NT2/D1 (cell line): ENCODE data around the gene TTC38.

Experiments
- YY1 ChIP-seq: IDR thresholded peaks from 2 replicates; pipeline ENCODE4 v1.6.1; 2011; ENCODE audit not compliant: insufficient read length, insufficient read depth
- ZNF274 ChIP-seq: IDR thresholded peaks from 2 replicates; pipeline ENCODE4 v1.6.1; 2011; ENCODE audit warnings: mild to moderate bottlenecking, low read depth, low read length

- no peak for TF ChIP-seq YY1
- no peak for TF ChIP-seq ZNF274
Measured at GRCh38 chr22:46292732-46293131, 24.9 kb downstream of the TTC38 start.
